OCI-LY1 (cell line): ENCODE measurements around the gene TOB1.

ENCODE experiments used
- H2AFZ ChIP-seq: fragments of 200-600 bp; sonication (generic), shearing (Covaris generic); 2 replicates; pipeline ENCODE4 v1.6.0; 2014; ENCODE audit warnings: antibody characterized with exemption, mild to moderate bottlenecking, low read length
- H3F3A ChIP-seq: fragments of 200-600 bp; sonication (generic), shearing (Covaris generic); 2 replicates; pipeline ENCODE4 v1.6.0; 2014; ENCODE audit warnings: mild to moderate bottlenecking, antibody characterized with exemption, low read length, moderate library complexity; ENCODE audit not compliant: insufficient read depth
- H3K27ac ChIP-seq: fragments of 200-600 bp; sonication (generic); 2 replicates; pipeline ENCODE4 v1.5.1; 2014; ENCODE audit warnings: low read length, mixed run types, mild to moderate bottlenecking, low read depth; ENCODE audit not compliant: poor library complexity, severe bottlenecking
- H3K27me3 ChIP-seq: fragments of 200-600 bp; sonication (generic); 2 replicates; pipeline ENCODE4 v1.6.0; 2014; ENCODE audit warnings: antibody characterized with exemption, mild to moderate bottlenecking, low read length, moderate library complexity; ENCODE audit not compliant: insufficient read depth
- H3K36me3 ChIP-seq: fragments of 200-600 bp; sonication (generic); 2 replicates; pipeline ENCODE4 v1.6.1; 2014; ENCODE audit warnings: mild to moderate bottlenecking, antibody characterized with exemption, low read length, moderate library complexity, mixed read lengths; ENCODE audit not compliant: insufficient read depth
- H3K4me1 ChIP-seq: fragments of 200-600 bp; sonication (generic); 2 replicates; pipeline ENCODE4 v1.5.1; 2014; ENCODE audit warnings: mild to moderate bottlenecking, low read length, moderate library complexity; ENCODE audit not compliant: insufficient read depth, severe bottlenecking
- H3K4me2 ChIP-seq: fragments of 200-600 bp; sonication (generic), shearing (Covaris generic); 2 replicates; pipeline ENCODE4 v1.6.1; 2014; ENCODE audit warnings: low read length
- H3K4me3 ChIP-seq: fragments of 200-600 bp; sonication (generic); 2 replicates; pipeline ENCODE4 v1.5.1; 2014; ENCODE audit warnings: low read length, low read depth, mild to moderate bottlenecking, mixed read lengths; ENCODE audit not compliant: poor library complexity, severe bottlenecking
- H3K79me2 ChIP-seq: fragments of 200-600 bp; shearing (Covaris generic); 2 replicates; pipeline ENCODE4 v1.6.1; 2016; ENCODE audit warnings: mixed run types, low read length, mixed read lengths; ENCODE audit not compliant: insufficient read depth
- H3K9ac ChIP-seq: fragments of 200-600 bp; sonication (generic), shearing (Covaris generic); 2 replicates; pipeline ENCODE4 v1.6.1; 2014; ENCODE audit warnings: mild to moderate bottlenecking, low read length, mixed read lengths
- H3K9me2 ChIP-seq: fragments of 200-600 bp; sonication (generic), shearing (Covaris generic); 2 replicates; pipeline ENCODE4 v1.6.1; 2014; ENCODE audit warnings: low read depth, mild to moderate bottlenecking, low read length, mixed read lengths
- H3K9me3 ChIP-seq: fragments of 200-600 bp; shearing (Covaris generic); 2 replicates; pipeline ENCODE4 v1.6.1; 2014; ENCODE audit warnings: low read length, mixed read lengths
- H4K20me1 ChIP-seq: fragments of 200-600 bp; sonication (generic), shearing (Covaris generic); 2 replicates; pipeline ENCODE4 v1.6.0; 2016; ENCODE audit warnings: mild to moderate bottlenecking, low read length; ENCODE audit not compliant: insufficient read depth
- CTCF ChIP-seq: fragments of 200-600 bp; sonication (generic), shearing (Covaris generic); IDR thresholded peaks from 2 replicates; pipeline ENCODE4 v1.5.1; 2017; ENCODE audit warnings: mild to moderate bottlenecking, antibody characterized with exemption, low read length, moderate library complexity, mixed read lengths
- EZH2 ChIP-seq: fragments of 200-600 bp; sonication (generic), shearing (Covaris generic); IDR thresholded peaks from 2 replicates; pipeline ENCODE4 v1.8.0; 2017; ENCODE audit warnings: borderline replicate concordance, mixed run types, mild to moderate bottlenecking, antibody characterized with exemption, low read length, moderate library complexity, mixed read lengths

Gene TOB1

GRCh38 chr17:50866261-50866949 is at the start of gene TOB1:
TSS of gene TOB1 (minus strand) at chr17:50866354. CDS start at chr17:50864017, 2,337 bp downstream.
- Histone ChIP-seq H3K9me2 (no peaks in the 10 kb centered on the region), H3K4me1 (peaks cover 29% of the 10 kb centered on the region), H3K4me3 (peak within 1 kb of the TSS; percentile 75), H3K27ac (peak within 1 kb of the TSS; percentile 93), H3K9ac (peak within 1 kb of the TSS; percentile 92), H3K79me2 (peaks cover 12% of the 10 kb centered on the region), H2AFZ (no peak within 1 kb of the TSS), H3K4me2 (peak within 1 kb of the TSS; percentile 78), H3K9me3 (no peaks in the 10 kb centered on the region), H4K20me1 (no peaks in the 10 kb centered on the region), H3F3A (no peaks in the 10 kb centered on the region), H3K27me3 (no peaks in the 10 kb centered on the region), H3K36me3 (peaks cover 16% of the 10 kb centered on the region; the same call in 1 of the 2 replicates)
- TF ChIP-seq EZH2 (no peak), CTCF (no peak)

- no peak overlapping the region for H3K9ac ChIP-seq
- no peaks in the 10 kb centered on the region for H3K79me2 ChIP-seq
- no peak overlapping the region for H2AFZ ChIP-seq
- H3K4me1 ChIP-seq, result peaks cover 12% of the 10 kb centered on the region
- H3K27ac ChIP-seq, result no peak overlapping the region
- H3K4me2 ChIP-seq, result no peak overlapping the region
- H4K20me1 ChIP-seq, result no peaks in the 10 kb centered on the region
- TF ChIP-seq EZH2, result no peak
- no peak for TF ChIP-seq CTCF
- H3K9me2 ChIP-seq, result no peaks in the 10 kb centered on the region
- H3F3A ChIP-seq, result no peaks in the 10 kb centered on the region
- H3K9me3 ChIP-seq, result no peaks in the 10 kb centered on the region
- no peaks in the 10 kb centered on the region for H3K36me3 ChIP-seq
- H3K27me3 ChIP-seq, result no peaks in the 10 kb centered on the region
- no peak overlapping the region for H3K4me3 ChIP-seq
These were observed 48.4 kb upstream of the TOB1 start for GRCh38 chr17:50914505-50915063.

- peaks cover 7% of the 10 kb centered on the region for H3K4me1 ChIP-seq
- no peak overlapping the region for H3K27ac ChIP-seq
- no peak overlapping the region for H2AFZ ChIP-seq
- no peak overlapping the region for H3K9ac ChIP-seq
- H3K79me2 ChIP-seq, result no peaks in the 10 kb centered on the region
- H3K4me3 ChIP-seq, result no peak overlapping the region
- no peaks in the 10 kb centered on the region for H3K36me3 ChIP-seq
- H3K27me3 ChIP-seq, result 0 out of 2 replicates have a peak, but pooled peaks cover 3% of the 10 kb centered on the region
- no peaks in the 10 kb centered on the region for H3F3A ChIP-seq
- H4K20me1 ChIP-seq, result no peaks in the 10 kb centered on the region
- no peaks in the 10 kb centered on the region for H3K9me3 ChIP-seq
- TF ChIP-seq EZH2 (no peak), CTCF (no peak)
- no peak overlapping the region for H3K4me2 ChIP-seq
- H3K9me2 ChIP-seq, result no peaks in the 10 kb centered on the region
These were observed 47.0 kb upstream of the TOB1 start for GRCh38 chr17:50913120-50913519.
